SU-DHL-6 (cell line): ENCODE measurements around the gene PLD3.

ENCODE experiments used
- H2AFZ ChIP-seq: fragments of 200-600 bp; sonication (generic); 2 replicates; pipeline ENCODE4 v1.6.1; 2014; ENCODE audit warnings: low read depth, mild to moderate bottlenecking, moderate library complexity, mixed read lengths, antibody characterized with exemption, low read length; ENCODE audit not compliant: severe bottlenecking
- H3F3A ChIP-seq: fragments of 200-600 bp; shearing (Covaris generic); 2 replicates; pipeline ENCODE4 v1.6.0; 2016; ENCODE audit warnings: antibody characterized with exemption, mild to moderate bottlenecking; ENCODE audit not compliant: insufficient read depth
- H3K27ac ChIP-seq: fragments of 200-600 bp; sonication (generic); 2 replicates; pipeline ENCODE4 v1.5.1; 2016; ENCODE audit warnings: low read depth, mild to moderate bottlenecking, low read length, moderate library complexity, mixed read lengths
- H3K27me3 ChIP-seq: fragments of 200-600 bp; sonication (generic), shearing (Covaris generic); 2 replicates; pipeline ENCODE4 v1.6.0; 2014; ENCODE audit warnings: mild to moderate bottlenecking, low read length
- H3K36me3 ChIP-seq: fragments of 200-600 bp; sonication (generic); 2 replicates; pipeline ENCODE4 v1.6.1; 2014; ENCODE audit warnings: mild to moderate bottlenecking, low read length, mixed read lengths
- H3K4me2 ChIP-seq: fragments of 300-600, 200-600 bp; shearing (Covaris generic), sonication (generic); 2 replicates; pipeline ENCODE4 v1.6.0; 2014; ENCODE audit warnings: low read length, low read depth, mild to moderate bottlenecking; ENCODE audit not compliant: poor library complexity, severe bottlenecking
- H3K4me3 ChIP-seq: fragments of 200-600 bp; sonication (generic); 2 replicates; pipeline ENCODE4 v1.5.1; 2014; ENCODE audit warnings: antibody characterized with exemption, low read length, mild to moderate bottlenecking, mixed read lengths; ENCODE audit not compliant: insufficient read depth, poor library complexity, severe bottlenecking
- H3K79me2 ChIP-seq: fragments of 200-600 bp; sonication (generic); 2 replicates; pipeline ENCODE4 v1.6.1; 2014; ENCODE audit warnings: mild to moderate bottlenecking, low read length, moderate library complexity; ENCODE audit not compliant: insufficient read depth
- H3K9ac ChIP-seq: fragments of 200-600 bp; sonication (generic); 2 replicates; pipeline ENCODE4 v1.7.0; 2014; ENCODE audit warnings: mild to moderate bottlenecking, low read length
- H3K9me2 ChIP-seq: fragments of 200-600 bp; sonication (generic); replicated peaks from 2 replicates; pipeline ENCODE4 v1.6.1; 2014; ENCODE audit warnings: low read length; ENCODE audit not compliant: insufficient read depth
- H3K9me3 ChIP-seq: fragments of 200-600 bp; sonication (generic); 2 replicates; pipeline ENCODE4 v1.6.1; 2014; ENCODE audit warnings: low read length, mixed read lengths; ENCODE audit not compliant: insufficient read depth
- H4K20me1 ChIP-seq: fragments of 200-600 bp; sonication (generic); 2 replicates; pipeline ENCODE4 v1.6.1; 2014; ENCODE audit warnings: low read depth, mild to moderate bottlenecking, antibody characterized with exemption, low read length, moderate library complexity, mixed read lengths
- EZH2phosphoT487 ChIP-seq: fragments of 200-600 bp; sonication (generic), shearing (Covaris generic); conservative IDR thresholded peaks from 2 replicates; pipeline ENCODE4 v1.6.1; 2018; ENCODE audit warnings: mild to moderate bottlenecking, antibody characterized with exemption, low read length, moderate library complexity, mixed read lengths
- TF ChIP-seq, protein P1 (sequence below): fragments of 200-600 bp; sonication (generic); IDR thresholded peaks from one replicate; pipeline ENCODE4 v1.5.1; 2017; ENCODE audit warnings: antibody characterized with exemption, mild to moderate bottlenecking, low read length, moderate library complexity; ENCODE audit not compliant: insufficient read depth, poor library complexity, severe bottlenecking

Gene PLD3

GRCh38 chr19:40411958-40412499, 63.5 kb downstream of the PLD3 start:
- Histone ChIP-seq H3K36me3 (no peaks in the 10 kb centered on the region), H3K4me3 (no peak overlapping the region), H3K9me2 (no peaks in the 10 kb centered on the region), H3F3A (no peaks in the 10 kb centered on the region), H3K79me2 (no peaks in the 10 kb centered on the region), H3K4me2 (no peak overlapping the region), H3K27ac (no peak overlapping the region), H3K27me3 (no peaks in the 10 kb centered on the region), H3K9me3 (no peaks in the 10 kb centered on the region), H2AFZ (no peak overlapping the region), H3K9ac (no peak overlapping the region), H4K20me1 (no peaks in the 10 kb centered on the region)
- no peak for TF ChIP-seq EZH2phosphoT487
- TF ChIP-seq, protein P1, sequence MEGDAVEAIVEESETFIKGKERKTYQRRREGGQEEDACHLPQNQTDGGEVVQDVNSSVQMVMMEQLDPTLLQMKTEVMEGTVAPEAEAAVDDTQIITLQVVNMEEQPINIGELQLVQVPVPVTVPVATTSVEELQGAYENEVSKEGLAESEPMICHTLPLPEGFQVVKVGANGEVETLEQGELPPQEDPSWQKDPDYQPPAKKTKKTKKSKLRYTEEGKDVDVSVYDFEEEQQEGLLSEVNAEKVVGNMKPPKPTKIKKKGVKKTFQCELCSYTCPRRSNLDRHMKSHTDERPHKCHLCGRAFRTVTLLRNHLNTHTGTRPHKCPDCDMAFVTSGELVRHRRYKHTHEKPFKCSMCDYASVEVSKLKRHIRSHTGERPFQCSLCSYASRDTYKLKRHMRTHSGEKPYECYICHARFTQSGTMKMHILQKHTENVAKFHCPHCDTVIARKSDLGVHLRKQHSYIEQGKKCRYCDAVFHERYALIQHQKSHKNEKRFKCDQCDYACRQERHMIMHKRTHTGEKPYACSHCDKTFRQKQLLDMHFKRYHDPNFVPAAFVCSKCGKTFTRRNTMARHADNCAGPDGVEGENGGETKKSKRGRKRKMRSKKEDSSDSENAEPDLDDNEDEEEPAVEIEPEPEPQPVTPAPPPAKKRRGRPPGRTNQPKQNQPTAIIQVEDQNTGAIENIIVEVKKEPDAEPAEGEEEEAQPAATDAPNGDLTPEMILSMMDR = no peak

- no peak overlapping the region for H3K4me3 ChIP-seq
- no peak overlapping the region for H3K4me2 ChIP-seq
- H3F3A ChIP-seq = no peaks in the 10 kb centered on the region
Measured at GRCh38 chr19:40412866-40413265, 64.4 kb downstream of the PLD3 start.

GRCh38 chr19:40413291-40413845, 64.9 kb downstream of the PLD3 start, which contains the start of gene PRX:
PRX (minus strand) TSS chr19:40413378; CDS start chr19:40407932, 5,446 bp downstream.
- no peak within 1 kb of the TSS for H3K9ac ChIP-seq
- H3K36me3 ChIP-seq = no peaks in the 10 kb centered on the region
- no peak for TF ChIP-seq EZH2phosphoT487
- TF ChIP-seq, protein P1 = no peak
- no peaks in the 10 kb centered on the region for H3K9me2 ChIP-seq
- no peak within 1 kb of the TSS for H3K4me3 ChIP-seq
- no peaks in the 10 kb centered on the region for H3F3A ChIP-seq
- no peaks in the 10 kb centered on the region for H3K79me2 ChIP-seq
- no peaks in the 10 kb centered on the region for H3K9me3 ChIP-seq
- H4K20me1 ChIP-seq = no peaks in the 10 kb centered on the region
- H3K4me2 ChIP-seq = no peak within 1 kb of the TSS
- no peaks in the 10 kb centered on the region for H3K27me3 ChIP-seq
- no peak within 1 kb of the TSS for H2AFZ ChIP-seq
- no peak within 1 kb of the TSS for H3K27ac ChIP-seq

More at GRCh38 chr19:40412866-40413265, 64.4 kb downstream of the PLD3 start:
- no peak overlapping the region for H3K27ac ChIP-seq
- H3K36me3 ChIP-seq = no peaks in the 10 kb centered on the region
- no peaks in the 10 kb centered on the region for H3K79me2 ChIP-seq
- H2AFZ ChIP-seq = no peak overlapping the region
- no peaks in the 10 kb centered on the region for H3K27me3 ChIP-seq
- H3K9me2 ChIP-seq = no peaks in the 10 kb centered on the region
- TF ChIP-seq, protein P1 = no peak
- TF ChIP-seq EZH2phosphoT487 = no peak
- no peak overlapping the region for H3K9ac ChIP-seq
- no peaks in the 10 kb centered on the region for H4K20me1 ChIP-seq
- no peaks in the 10 kb centered on the region for H3K9me3 ChIP-seq
